ENCODE measurements around the gene RNASEH2A.

GRCh38 chr19:12766051-12766521, 40.3 kb upstream of the RNASEH2A start:
- TF ChIP-seq IRF2 (CRISPR knock-in tag; IDR thresholded peaks at IDR 0.05; ENCODE audit: borderline replicate concordance, low read depth) (no peak), TEAD1 (CRISPR knock-in tag; IDR thresholded peaks at IDR 0.05) (no peak), CTCF (IDR thresholded peaks at IDR 0.05) (peak; percentile 61), KAT7 (CRISPR knock-in tag; IDR thresholded peaks at IDR 0.05; ENCODE audit: borderline replicate concordance) (0 out of 2 replicates have a peak, but pooled peaks have one; percentile 9), ETV6 (CRISPR knock-in tag; IDR thresholded peaks at IDR 0.05) (no peak), NFATC4 (CRISPR knock-in tag; IDR thresholded peaks at IDR 0.05) (no peak), JUN (CRISPR knock-in tag; IDR thresholded peaks at IDR 0.05) (no peak), NR1H2 (CRISPR knock-in tag; IDR thresholded peaks at IDR 0.05) (no peak), ZNF138 (CRISPR knock-in tag; conservative IDR thresholded peaks at IDR 0.05) (no peak), RELA (CRISPR knock-in tag; IDR thresholded peaks at IDR 0.05; ENCODE audit: borderline replicate concordance) (no peak), ZBTB21 (CRISPR knock-in tag; IDR thresholded peaks at IDR 0.05; ENCODE audit: borderline replicate concordance) (peak; percentile 48; the same call in 1 of the 2 replicates)
- TF ChIP-seq, protein P1, sequence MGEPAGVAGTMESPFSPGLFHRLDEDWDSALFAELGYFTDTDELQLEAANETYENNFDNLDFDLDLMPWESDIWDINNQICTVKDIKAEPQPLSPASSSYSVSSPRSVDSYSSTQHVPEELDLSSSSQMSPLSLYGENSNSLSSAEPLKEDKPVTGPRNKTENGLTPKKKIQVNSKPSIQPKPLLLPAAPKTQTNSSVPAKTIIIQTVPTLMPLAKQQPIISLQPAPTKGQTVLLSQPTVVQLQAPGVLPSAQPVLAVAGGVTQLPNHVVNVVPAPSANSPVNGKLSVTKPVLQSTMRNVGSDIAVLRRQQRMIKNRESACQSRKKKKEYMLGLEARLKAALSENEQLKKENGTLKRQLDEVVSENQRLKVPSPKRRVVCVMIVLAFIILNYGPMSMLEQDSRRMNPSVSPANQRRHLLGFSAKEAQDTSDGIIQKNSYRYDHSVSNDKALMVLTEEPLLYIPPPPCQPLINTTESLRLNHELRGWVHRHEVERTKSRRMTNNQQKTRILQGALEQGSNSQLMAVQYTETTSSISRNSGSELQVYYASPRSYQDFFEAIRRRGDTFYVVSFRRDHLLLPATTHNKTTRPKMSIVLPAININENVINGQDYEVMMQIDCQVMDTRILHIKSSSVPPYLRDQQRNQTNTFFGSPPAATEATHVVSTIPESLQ (CRISPR knock-in tag; IDR thresholded peaks at IDR 0.05) = no peak
